ENCODE results near the gene COL11A2.
A peak's percentile ranks its signal among the peaks of the same experiment; 100 is the strongest.
"Not testable (repeated sequence)": the region's sequence is repeated elsewhere in the genome, so short reads cannot be mapped to it uniquely, and the experiment has no call there.

The COL11A2 gene

GRCh38 chr6:33192105-33192646 lies at the start of gene COL11A2:
Gene COL11A2, minus strand, starts transcription at chr6:33192467. Its CDS starts 227 bp downstream, at chr6:33192240.
- no peak for DNase-seq (ENCODE audit: low spot score)

GRCh38 chr6:33241968-33242367 lies 49.7 kb upstream of the COL11A2 start:
- DNase-seq (ENCODE audit: low spot score) = no peak

- no peak for DNase-seq (ENCODE audit: low spot score)
Observed at GRCh38 chr6:33237741-33238140, 45.5 kb upstream of the COL11A2 start.

GRCh38 chr6:33236852-33237251 lies 44.6 kb upstream of the COL11A2 start:
- DNase-seq (ENCODE audit: low spot score) = no peak

- no peak for DNase-seq (ENCODE audit: low spot score)
Observed at GRCh38 chr6:33236328-33236727, 44.1 kb upstream of the COL11A2 start.

- DNase-seq (ENCODE audit: low spot score) = no peak
Observed at GRCh38 chr6:33235221-33235634, 43.0 kb upstream of the COL11A2 start.

GRCh38 chr6:33226503-33227120 lies 34.3 kb upstream of the COL11A2 start:
- DNase-seq (ENCODE audit: low spot score) = not testable (repeated sequence)

- no peak for DNase-seq (ENCODE audit: low spot score)
Observed at GRCh38 chr6:33217681-33218080, 25.4 kb upstream of the COL11A2 start.

GRCh38 chr6:33217246-33217645 lies 25.0 kb upstream of the COL11A2 start:
- no peak for DNase-seq (ENCODE audit: low spot score)

- DNase-seq (ENCODE audit: low spot score) = no peak
Observed at GRCh38 chr6:33216117-33216649, 23.9 kb upstream of the COL11A2 start.

GRCh38 chr6:33215271-33216116 lies 23.2 kb upstream of the COL11A2 start:
- no peak for DNase-seq (ENCODE audit: low spot score)

GRCh38 chr6:33213989-33214335 lies 21.7 kb upstream of the COL11A2 start:
- DNase-seq (ENCODE audit: low spot score) = no peak

- DNase-seq (ENCODE audit: low spot score) = peak; percentile 65
Observed at GRCh38 chr6:33213166-33213988, 21.1 kb upstream of the COL11A2 start.

- no peak for DNase-seq (ENCODE audit: low spot score)
Observed at GRCh38 chr6:33212857-33213165, 20.5 kb upstream of the COL11A2 start.

- DNase-seq (ENCODE audit: low spot score) = no peak
Observed at GRCh38 chr6:33211666-33212422, 19.6 kb upstream of the COL11A2 start.

GRCh38 chr6:33211136-33211535 lies 18.9 kb upstream of the COL11A2 start:
- no peak for DNase-seq (ENCODE audit: low spot score)

- DNase-seq (ENCODE audit: low spot score) = no peak
Observed at GRCh38 chr6:33209856-33210255, 17.6 kb upstream of the COL11A2 start.

- peak; percentile 95 for DNase-seq (ENCODE audit: low spot score)
Observed at GRCh38 chr6:33208091-33208967, 16.1 kb upstream of the COL11A2 start, which contains the start of gene RING1. Gene RING1, plus strand, starts transcription at chr6:33208500. Its CDS starts 323 bp downstream, at chr6:33208823.

- peak; percentile 64 for DNase-seq (ENCODE audit: low spot score)
Observed at GRCh38 chr6:33207552-33208090, 15.4 kb upstream of the COL11A2 start.
